ENCODE measurements around the gene UGT1A8. TPM values are rescaled to one million over a fixed set of nuclear protein-coding genes. Genes with fewer than 3 reads are reported as not detected.

UGT1A8 gene
- total and polyA plus RNA-seq, 2 donors (not counting 1 experiment from before 2014, with no cell fraction given) = not detected

- no peaks in the 10 kb centered on the region for H3K9me3 Mint-ChIP-seq (ENCODE audit: insufficient read depth)
- no peak for ATAC-seq (ENCODE audit: low read depth)
- Histone ChIP-seq H3K27ac (ENCODE audit: low read length in 2 of 2) (no peak overlapping the region), H3K9me3 (ENCODE audit: control extremely low read depth in 1 of 3, control insufficient read depth in 2 of 3, insufficient read depth in 1 of 3, low read length in 2 of 3) (no peaks in the 10 kb centered on the region), H3K4me1 (ENCODE audit: control insufficient read depth in 2 of 2, insufficient read depth in 2 of 2, low read length in 2 of 2) (no peaks in the 10 kb centered on the region), H3K9ac (ENCODE audit: low read length) (no peak overlapping the region), H4K20me1 (ENCODE audit: control insufficient read depth, insufficient read depth, low read length, poor library complexity, severe bottlenecking) (no peaks in the 10 kb centered on the region), H3K27me3 (replicated peaks in 1 of 4; ENCODE audit: control extremely low read depth in 1 of 4, control insufficient read depth in 3 of 4, insufficient read depth in 4 of 4, low read length in 3 of 4) (peaks cover 0 to 3% (median 0%) of the 10 kb centered on the region in 4 experiments), H3K36me3 (replicated peaks in 1 of 2; ENCODE audit: control extremely low read depth in 1 of 2, control insufficient read depth in 1 of 2, extremely low read depth in 1 of 2, insufficient read depth in 2 of 2, low read length in 1 of 2) (no peaks in the 10 kb centered on the region), H2AFZ (ENCODE audit: insufficient read depth, low read depth, low read length, poor library complexity, severe bottlenecking) (no peak overlapping the region), H3K4me3 (ENCODE audit: control extremely low read depth in 1 of 5, extremely low read depth in 1 of 5, insufficient read depth in 1 of 5, low read depth in 2 of 5, low read length in 4 of 5) (no peak overlapping the region), H3K79me2 (ENCODE audit: control insufficient read depth, insufficient read depth, low read length) (no peaks in the 10 kb centered on the region), H3K4me2 (replicated peaks; ENCODE audit: low read depth, low read length, poor library complexity, severe bottlenecking) (no peak overlapping the region)
- no peak overlapping the region for H3K4me3 Mint-ChIP-seq
- no peak for DNase-seq
- peaks cover 46% of the 10 kb centered on the region for H3K27me3 Mint-ChIP-seq
- TF ChIP-seq EZH2 (IDR thresholded peaks at IDR 0.05; ENCODE audit: borderline replicate concordance, insufficient read depth, low read depth, low read length, poor library complexity, severe bottlenecking) = no peak
- TF ChIP-seq CTCF (IDR thresholded peaks at IDR 0.05) = no peak
- H3K27ac Mint-ChIP-seq = no peak overlapping the region
- POLR2A ChIA-PET = no interaction called here
- H3K4me1 Mint-ChIP-seq = no peaks in the 10 kb centered on the region
- intact Hi-C loops (cut with micrococcal nuclease) = no loop called here
- WGBS (ENCODE audit: insufficient coverage) = 63% methylated on average over 8 of the region's 10 CpGs
- CTCF ChIA-PET = no interaction called here
Measured at GRCh38 chr2:233656443-233656842, 39.0 kb downstream of the UGT1A8 start.

GRCh38 chr2:233658610-233659009 is 41.2 kb downstream of the UGT1A8 start:
- no peak for DNase-seq
- Histone ChIP-seq H3K4me2 (replicated peaks; ENCODE audit: low read depth, low read length, poor library complexity, severe bottlenecking) (no peak overlapping the region), H3K27me3 (replicated peaks in 1 of 4; ENCODE audit: control extremely low read depth in 1 of 4, control insufficient read depth in 3 of 4, insufficient read depth in 4 of 4, low read length in 3 of 4) (peaks cover 0 to 6% (median 0%) of the 10 kb centered on the region in 4 experiments), H3K9ac (ENCODE audit: low read length) (no peak overlapping the region), H4K20me1 (ENCODE audit: control insufficient read depth, insufficient read depth, low read length, poor library complexity, severe bottlenecking) (no peaks in the 10 kb centered on the region), H3K4me1 (ENCODE audit: control insufficient read depth in 2 of 2, insufficient read depth in 2 of 2, low read length in 2 of 2) (no peaks in the 10 kb centered on the region), H3K79me2 (ENCODE audit: control insufficient read depth, insufficient read depth, low read length) (no peaks in the 10 kb centered on the region), H3K27ac (ENCODE audit: low read length in 2 of 2) (no peak overlapping the region), H2AFZ (ENCODE audit: insufficient read depth, low read depth, low read length, poor library complexity, severe bottlenecking) (no peak overlapping the region), H3K36me3 (replicated peaks in 1 of 2; ENCODE audit: control extremely low read depth in 1 of 2, control insufficient read depth in 1 of 2, extremely low read depth in 1 of 2, insufficient read depth in 2 of 2, low read length in 1 of 2) (no peaks in the 10 kb centered on the region), H3K4me3 (ENCODE audit: control extremely low read depth in 1 of 5, extremely low read depth in 1 of 5, insufficient read depth in 1 of 5, low read depth in 2 of 5, low read length in 4 of 5) (no peak overlapping the region), H3K9me3 (ENCODE audit: control extremely low read depth in 1 of 3, control insufficient read depth in 2 of 3, insufficient read depth in 1 of 3, low read length in 2 of 3) (no peaks in the 10 kb centered on the region)
- no peak for ATAC-seq (ENCODE audit: low read depth)
- ChIA-PET CTCF (interaction anchor here (0.6 kb wide), 1 partner anchor 901 kb away, joined by 5 read pairs; no protein-coding TSS in a partner anchor), POLR2A (no interaction called here)
- TF ChIP-seq CTCF (IDR thresholded peaks at IDR 0.05) (no peak), EZH2 (IDR thresholded peaks at IDR 0.05; ENCODE audit: borderline replicate concordance, insufficient read depth, low read depth, low read length, poor library complexity, severe bottlenecking) (no peak)
- Mint-ChIP-seq H3K27ac (no peak overlapping the region), H3K4me1 (no peaks in the 10 kb centered on the region), H3K9me3 (ENCODE audit: insufficient read depth) (no peaks in the 10 kb centered on the region), H3K27me3 (peaks cover 45% of the 10 kb centered on the region), H3K4me3 (no peak overlapping the region)
- intact Hi-C loops (cut with micrococcal nuclease) = no loop called here

All from B cell (primary cell).